Measurements from ENCODE around the gene PLXNB2.

The PLXNB2 gene

GRCh38 chr22:50280708-50281383 lies 26.6 kb downstream of the PLXNB2 start:
- no peak overlapping the region for H2AFZ ChIP-seq (ENCODE audit: low read depth, low read length)
- H3K9ac ChIP-seq (ENCODE audit: low read length), result no peak overlapping the region
- H3K36me3 ChIP-seq (replicated peaks; ENCODE audit: low read depth, low read length), result peaks cover 6% of the 10 kb centered on the region
- H4K20me1 ChIP-seq (ENCODE audit: insufficient read depth, low read length), result peaks cover 3% of the 10 kb centered on the region; the same call in 1 of the 2 replicates
- H3K4me2 ChIP-seq (ENCODE audit: low read length), result no peak overlapping the region
- no peak overlapping the region for H3K27ac ChIP-seq (ENCODE audit: low read length)
- H3K27me3 ChIP-seq (ENCODE audit: low read depth, low read length), result no peaks in the 10 kb centered on the region
- TF ChIP-seq CTCF (IDR thresholded peaks at IDR 0.05; ENCODE audit: low read depth, low read length) (no peak), EZH2phosphoT487 (IDR thresholded peaks at IDR 0.05; ENCODE audit: low read depth) (no peak)
- no peaks in the 10 kb centered on the region for H3K9me3 ChIP-seq (ENCODE audit: insufficient read depth, low read length)
- no peaks in the 10 kb centered on the region for H3K79me2 ChIP-seq (ENCODE audit: low read length)
- no peak overlapping the region for H3K4me3 ChIP-seq (ENCODE audit: low read length)
- H3K4me1 ChIP-seq (ENCODE audit: low read length), result 0 out of 2 replicates have a peak, but pooled peaks cover 5% of the 10 kb centered on the region

GRCh38 chr22:50280022-50280707 lies 27.3 kb downstream of the PLXNB2 start:
- H3K9me3 ChIP-seq (ENCODE audit: insufficient read depth, low read length), result no peaks in the 10 kb centered on the region
- H2AFZ ChIP-seq (ENCODE audit: low read depth, low read length), result no peak overlapping the region
- no peak overlapping the region for H3K4me2 ChIP-seq (ENCODE audit: low read length)
- H3K79me2 ChIP-seq (ENCODE audit: low read length), result no peaks in the 10 kb centered on the region
- no peak overlapping the region for H3K27ac ChIP-seq (ENCODE audit: low read length)
- no peak overlapping the region for H3K4me3 ChIP-seq (ENCODE audit: low read length)
- H3K36me3 ChIP-seq (replicated peaks; ENCODE audit: low read depth, low read length), result peaks cover 11% of the 10 kb centered on the region
- no peak for TF ChIP-seq CTCF (IDR thresholded peaks at IDR 0.05; ENCODE audit: low read depth, low read length)
- TF ChIP-seq EZH2phosphoT487 (IDR thresholded peaks at IDR 0.05; ENCODE audit: low read depth), result no peak
- H3K27me3 ChIP-seq (ENCODE audit: low read depth, low read length), result no peaks in the 10 kb centered on the region
- peaks cover 6% of the 10 kb centered on the region; the same call in 1 of the 2 replicates for H4K20me1 ChIP-seq (ENCODE audit: insufficient read depth, low read length)
- H3K4me1 ChIP-seq (ENCODE audit: low read length), result 0 out of 2 replicates have a peak, but pooled peaks cover 5% of the 10 kb centered on the region
- H3K9ac ChIP-seq (ENCODE audit: low read length), result no peak overlapping the region

- H3K4me1 ChIP-seq (ENCODE audit: low read length), result 0 out of 2 replicates have a peak, but pooled peaks cover 5% of the 10 kb centered on the region
- H3K36me3 ChIP-seq (replicated peaks; ENCODE audit: low read depth, low read length), result peaks cover 13% of the 10 kb centered on the region
- peaks cover 6% of the 10 kb centered on the region; the same call in 1 of the 2 replicates for H4K20me1 ChIP-seq (ENCODE audit: insufficient read depth, low read length)
- no peaks in the 10 kb centered on the region for H3K9me3 ChIP-seq (ENCODE audit: insufficient read depth, low read length)
- H3K9ac ChIP-seq (ENCODE audit: low read length), result no peak overlapping the region
- TF ChIP-seq EZH2phosphoT487 (IDR thresholded peaks at IDR 0.05; ENCODE audit: low read depth) (no peak), CTCF (IDR thresholded peaks at IDR 0.05; ENCODE audit: low read depth, low read length) (no peak)
- no peaks in the 10 kb centered on the region for H3K79me2 ChIP-seq (ENCODE audit: low read length)
- no peaks in the 10 kb centered on the region for H3K27me3 ChIP-seq (ENCODE audit: low read depth, low read length)
- H3K4me2 ChIP-seq (ENCODE audit: low read length), result no peak overlapping the region
- H3K27ac ChIP-seq (ENCODE audit: low read length), result no peak overlapping the region
- H2AFZ ChIP-seq (ENCODE audit: low read depth, low read length), result no peak overlapping the region
- no peak overlapping the region for H3K4me3 ChIP-seq (ENCODE audit: low read length)
Measured at GRCh38 chr22:50278956-50279619, 28.4 kb downstream of the PLXNB2 start.

GRCh38 chr22:50278461-50278860 lies 29.0 kb downstream of the PLXNB2 start:
- Histone ChIP-seq H3K4me3 (ENCODE audit: low read length) (no peak overlapping the region), H3K4me1 (ENCODE audit: low read length) (0 out of 2 replicates have a peak, but pooled peaks cover 5% of the 10 kb centered on the region), H3K9me3 (ENCODE audit: insufficient read depth, low read length) (no peaks in the 10 kb centered on the region), H3K4me2 (ENCODE audit: low read length) (no peak overlapping the region), H3K9ac (ENCODE audit: low read length) (no peak overlapping the region), H3K79me2 (ENCODE audit: low read length) (no peaks in the 10 kb centered on the region), H3K36me3 (replicated peaks; ENCODE audit: low read depth, low read length) (peaks cover 13% of the 10 kb centered on the region), H3K27ac (ENCODE audit: low read length) (no peak overlapping the region), H4K20me1 (ENCODE audit: insufficient read depth, low read length) (peaks cover 6% of the 10 kb centered on the region; the same call in 1 of the 2 replicates), H2AFZ (ENCODE audit: low read depth, low read length) (no peak overlapping the region), H3K27me3 (ENCODE audit: low read depth, low read length) (no peaks in the 10 kb centered on the region)
- no peak for TF ChIP-seq CTCF (IDR thresholded peaks at IDR 0.05; ENCODE audit: low read depth, low read length)
- no peak for TF ChIP-seq EZH2phosphoT487 (IDR thresholded peaks at IDR 0.05; ENCODE audit: low read depth)

Measured in OCI-LY3 (cell line).